HG03342 (cell line): ENCODE data around the gene TSG101.

Experiments used
- ATAC-seq: cut with Tn5 transposase; IDR thresholded peaks from one replicate; pipeline ENCODE4 v1.9.1; 2021; ENCODE audit warnings: mild to moderate bottlenecking, moderate library complexity; ENCODE audit not compliant: unreplicated experiment

Gene TSG101

GRCh38 chr11:18495271-18495670 lies 31.5 kb downstream of the TSG101 start:
- no peak for ATAC-seq

DNA sequence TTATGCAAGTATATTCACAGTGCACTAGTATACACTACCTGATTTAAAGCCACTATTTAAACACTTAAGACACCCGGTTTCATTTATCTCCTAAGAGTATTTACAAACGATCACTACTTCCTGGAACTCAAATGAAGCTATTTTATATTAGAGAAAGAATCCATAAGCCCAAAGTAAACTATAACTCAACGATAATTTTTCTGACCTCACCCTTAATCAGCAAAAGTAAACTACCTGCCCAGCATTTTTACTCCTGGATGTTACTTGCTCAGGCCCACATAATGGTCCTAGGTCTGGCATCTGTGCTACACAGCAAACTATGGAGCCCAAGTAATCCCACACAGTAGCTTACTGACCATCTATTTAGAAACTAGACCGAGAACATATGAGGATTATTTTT lies 33.4 kb downstream of the TSG101 start:
- ATAC-seq, result no peak

DNA sequence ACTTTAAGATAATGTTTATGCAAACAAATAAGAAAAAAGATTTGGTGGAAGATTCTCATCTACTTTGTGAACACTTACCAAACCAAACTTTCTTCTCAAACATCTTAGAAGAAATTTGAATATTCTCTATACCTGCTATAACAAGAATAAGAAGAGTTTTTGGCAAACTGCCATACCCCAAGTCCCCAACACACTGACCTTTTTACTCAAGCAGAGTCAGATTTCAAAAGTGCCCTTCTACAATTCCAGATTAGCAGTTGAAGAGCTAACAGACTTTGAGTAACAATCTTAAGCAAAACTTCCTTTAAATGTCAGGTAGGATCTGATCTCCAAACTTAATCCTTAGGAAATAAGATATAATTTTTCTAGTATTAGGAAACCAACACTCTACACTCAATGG lies 33.9 kb downstream of the TSG101 start:
- ATAC-seq, result no peak

- ATAC-seq, result no peak
These were observed 34.8 kb downstream of the TSG101 start for GRCh38 chr11:18491924-18492323.

DNA sequence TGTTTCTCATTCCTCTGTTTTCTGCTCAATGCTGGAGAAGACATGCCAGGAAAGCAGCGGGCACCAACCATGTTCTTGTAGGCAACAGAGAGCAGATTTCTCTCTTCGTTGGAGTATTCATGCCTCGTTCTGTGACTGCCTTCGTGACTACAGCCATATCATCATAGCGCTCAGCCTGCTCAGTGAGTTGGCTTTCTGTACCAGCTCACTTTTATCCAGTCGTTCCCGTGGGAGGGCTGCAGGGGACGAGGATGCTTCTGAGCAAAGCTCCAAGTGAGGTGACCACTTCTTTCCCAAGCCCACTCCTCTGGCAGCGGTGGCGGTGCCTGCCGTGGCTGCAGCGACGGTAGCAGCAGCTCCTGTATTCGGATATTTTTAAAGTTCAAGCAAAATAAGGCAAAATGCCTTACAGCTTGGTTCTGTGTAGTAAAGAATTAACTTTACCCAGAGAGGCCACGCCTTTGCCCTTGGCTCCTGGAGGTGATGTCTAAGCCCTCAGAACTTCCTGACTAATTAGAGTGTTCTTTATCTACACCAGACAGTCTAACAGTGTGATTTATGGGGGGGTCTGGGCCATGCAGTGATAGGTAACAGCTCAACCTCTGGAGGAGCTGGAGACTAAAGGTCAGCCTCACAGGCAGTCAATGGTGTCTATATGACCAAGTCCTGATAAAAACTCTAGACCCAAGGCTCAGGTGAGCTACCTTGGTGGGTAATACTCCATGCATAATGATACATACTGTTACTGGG lies 35.8 kb downstream of the TSG101 start:
- ATAC-seq, result no peak

- no peak for ATAC-seq
These were observed 36.4 kb downstream of the TSG101 start for GRCh38 chr11:18490319-18490718.

- ATAC-seq, result no peak
These were observed 40.7 kb downstream of the TSG101 start for GRCh38 chr11:18485913-18486528.

DNA sequence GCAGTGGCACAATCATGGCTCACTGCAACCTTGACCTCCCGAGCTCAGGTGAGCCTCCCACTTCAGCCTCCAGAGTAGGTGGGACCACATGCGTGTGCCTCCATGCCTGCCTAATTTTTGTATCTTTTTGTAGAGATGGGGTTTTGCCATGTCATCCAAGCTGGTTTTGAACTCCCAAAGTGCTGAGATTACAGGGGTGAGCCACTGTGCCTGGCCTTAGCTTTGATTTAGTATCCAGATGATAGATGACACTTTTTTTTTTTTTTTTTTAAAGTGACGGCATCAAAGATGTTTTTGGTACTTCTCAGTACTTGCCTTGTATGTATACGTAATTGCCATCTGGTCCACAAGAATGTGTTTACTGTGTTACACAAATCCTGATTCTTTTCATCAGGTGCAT lies 47.7 kb downstream of the TSG101 start:
- no peak for ATAC-seq

DNA sequence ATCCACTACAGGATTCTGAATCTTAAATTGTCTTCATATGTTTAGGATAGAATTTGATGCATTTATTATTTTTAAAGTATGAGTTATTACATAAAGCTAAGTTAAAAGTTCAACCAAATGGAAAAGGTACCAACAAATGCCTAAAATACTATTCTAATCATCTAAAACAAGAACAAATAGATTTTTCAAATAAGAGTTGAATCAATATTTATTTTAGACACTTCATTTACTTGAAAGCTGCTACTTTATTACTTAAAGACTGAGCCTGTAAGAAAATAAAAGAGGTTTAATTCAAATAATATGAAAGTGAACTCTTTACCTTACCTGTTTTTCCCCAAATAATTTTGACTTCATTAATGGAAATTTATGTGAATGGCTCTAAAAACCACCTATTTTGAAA lies 54.2 kb downstream of the TSG101 start:
- no peak for ATAC-seq

GRCh38 chr11:18471995-18472394 lies 54.7 kb downstream of the TSG101 start:
- ATAC-seq, result no peak

GRCh38 chr11:18468961-18469360 lies 57.8 kb downstream of the TSG101 start:
- no peak for ATAC-seq

GRCh38 chr11:18468059-18468458 lies 58.7 kb downstream of the TSG101 start:
- no peak for ATAC-seq

- ATAC-seq, result no peak
These were observed 60.3 kb downstream of the TSG101 start for GRCh38 chr11:18466402-18466801.

GRCh38 chr11:18463439-18463838 lies 63.3 kb downstream of the TSG101 start:
- ATAC-seq, result no peak

DNA sequence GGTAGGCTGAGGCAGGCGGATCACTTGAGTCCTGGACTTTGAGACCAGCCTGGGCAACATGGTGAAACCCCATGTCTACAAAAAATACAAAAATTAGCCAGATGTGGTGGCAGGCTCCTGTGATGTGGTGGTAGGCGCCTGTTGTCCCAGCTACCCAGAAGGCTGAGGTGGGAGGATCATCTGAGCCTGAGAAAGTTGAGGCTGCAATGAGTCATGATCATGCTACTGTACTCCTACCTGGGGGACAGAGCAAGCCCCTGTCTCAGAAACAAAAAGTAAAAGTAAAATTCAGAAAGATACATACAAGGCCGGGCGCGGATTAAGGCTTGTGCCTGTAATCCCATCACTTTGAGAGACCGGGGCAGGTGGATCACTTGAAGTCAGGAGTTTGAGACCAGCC lies 64.8 kb downstream of the TSG101 start:
- ATAC-seq, result no peak

DNA sequence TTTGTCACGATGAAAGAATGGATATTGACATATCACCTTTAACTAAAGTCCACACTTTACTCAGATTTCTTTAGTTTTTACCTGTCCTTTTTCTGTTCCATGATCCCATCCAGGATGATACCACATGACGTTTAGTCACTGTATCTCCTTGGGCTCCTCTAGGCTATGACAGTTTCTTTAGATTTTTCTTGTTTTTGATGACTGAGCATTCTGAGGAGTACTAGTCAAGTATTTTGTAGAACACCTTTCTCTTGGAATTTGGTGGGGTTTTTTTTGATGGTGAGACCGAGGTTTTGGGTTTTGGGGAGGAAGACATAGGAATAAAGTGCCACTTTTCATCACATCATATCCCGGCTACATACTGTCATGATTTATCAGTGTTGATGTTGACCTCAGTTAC lies 67.1 kb downstream of the TSG101 start:
- no peak for ATAC-seq

GRCh38 chr11:18457450-18457849 lies 69.3 kb downstream of the TSG101 start:
- ATAC-seq, result no peak

DNA sequence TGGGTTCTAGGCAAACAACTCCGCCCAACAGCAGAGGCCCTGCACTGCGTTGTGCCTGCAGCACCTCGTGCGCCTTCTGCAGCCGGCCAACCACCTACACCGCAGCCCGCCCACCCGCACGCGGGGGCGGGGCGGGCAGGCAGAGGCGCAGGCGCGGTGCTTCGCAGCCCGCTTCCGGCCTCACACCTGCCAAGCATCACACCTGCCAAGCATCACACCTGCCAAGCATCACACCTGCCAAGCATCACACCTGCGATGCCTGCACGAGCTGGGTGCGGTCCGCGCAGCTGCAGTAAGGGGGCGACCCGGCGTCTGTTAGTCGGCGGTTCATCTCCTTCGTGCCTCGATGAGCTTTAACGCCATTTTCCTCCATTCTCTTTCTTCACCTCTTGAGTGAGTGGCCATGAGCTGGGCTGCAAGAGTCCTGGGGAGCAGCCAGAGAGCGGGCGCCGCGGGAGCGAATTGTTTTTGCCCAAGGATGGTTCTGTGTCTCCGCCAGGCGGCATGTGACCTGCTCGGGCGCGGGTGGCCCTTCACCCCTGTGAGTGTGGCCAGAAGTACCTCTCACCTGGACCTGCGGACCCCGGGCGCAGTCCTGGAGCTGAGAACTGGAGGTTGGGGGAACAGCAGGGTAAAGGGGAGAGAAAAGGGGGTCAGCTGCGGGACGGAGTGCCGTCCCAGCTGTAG lies 70.9 kb downstream of the TSG101 start, which contains the start of gene LDHAL6A:
LDHAL6A (plus strand) TSS at position 171 of the 687 bp plus-strand sequence. CDS start 825 bp downstream, outside the sequence.
- no peak for ATAC-seq

- no peak for ATAC-seq
These were observed 73.8 kb downstream of the TSG101 start for GRCh38 chr11:18452927-18453326.

- no peak for ATAC-seq
These were observed 77.5 kb downstream of the TSG101 start for GRCh38 chr11:18449251-18449650.

- ATAC-seq, result no peak
These were observed 88.1 kb downstream of the TSG101 start for GRCh38 chr11:18438691-18439090.
